Right atrium auricular region (tissue), 2 donors: ENCODE data around the gene DGCR6L. TPM values are rescaled to one million over a fixed set of nuclear protein-coding genes. Genes with fewer than 3 reads are reported as not detected.
"Not testable (repeated sequence)": the region's sequence is repeated elsewhere in the genome, so short reads cannot be mapped to it uniquely, and the experiment has no call there.

Experiments used
- DNase-seq: peaks from one replicate; pipeline ENCODE4 v3.0.0-alpha.2; 2019; ENCODE audit warnings: low spot score
- H3K27ac ChIP-seq, 2 donors: fragments of 200-600 bp; sonication (generic); 1 replicate in 1 of 2; 2 replicates in 1 of 2; pipeline ENCODE4 v1.5.1; 2016 to 2019
- H3K27me3 ChIP-seq, 2 donors: fragments of 200-600 bp; sonication (generic); one replicate each; pipeline versions ENCODE4 v1.5.1 to v1.6.0; 2017 to 2019
- H3K36me3 ChIP-seq: fragments of 200-600 bp; sonication (generic); one replicate; pipeline ENCODE4 v1.5.1; 2016
- H3K4me1 ChIP-seq, 2 donors: fragments of 200-600 bp; sonication (generic); one replicate each; pipeline versions ENCODE4 v1.5.1 to v1.6.0; 2017 to 2019
- H3K4me3 ChIP-seq, 2 donors: fragments of 200-600 bp; sonication (generic); 1 replicate in 1 of 2; 2 replicates in 1 of 2; pipeline ENCODE4 v1.5.1; 2017 to 2019; ENCODE audit warnings: mild to moderate bottlenecking in 1 of 2, moderate library complexity in 1 of 2
- H3K9me3 ChIP-seq, 2 donors: fragments of 200-600 bp; sonication (generic); one replicate each; pipeline ENCODE4 v1.5.1; 2019
- CTCF ChIP-seq, 2 donors: fragments of 200-600 bp; sonication (generic); IDR thresholded peaks; one replicate each; pipeline ENCODE4 v1.5.1; 2019; ENCODE audit warnings: antibody characterized with exemption in 2 of 2
- total RNA-seq, 2 donors: library from RNA; depleted of rRNA; stranded (reverse); fragments of >200 nt; gene quantifications; one replicate each; pipeline ENCODE4 v1.1.0, GENCODE V29; 2016

The DGCR6L gene
- total RNA-seq, 2 donors from 2014 or later = 60.4 to 64.3 TPM

GRCh38 chr22:20279662-20280134, 40.2 kb downstream of the DGCR6L start:
- Histone ChIP-seq H3K4me3 (no peak overlapping the region), H3K9me3 (no peaks in the 10 kb centered on the region), H3K36me3 (no peaks in the 10 kb centered on the region), H3K27me3 (no peaks in the 10 kb centered on the region), H3K4me1 (no peaks in the 10 kb centered on the region), H3K27ac (no peak overlapping the region)
- DNase-seq = no peak
- no peak for TF ChIP-seq CTCF (IDR thresholded peaks at IDR 0.05)

- H3K4me3 ChIP-seq, H3K27ac ChIP-seq, H3K36me3 ChIP-seq, H3K9me3 ChIP-seq, H3K27me3 ChIP-seq, H3K4me1 ChIP-seq, DNase-seq: not testable (repeated sequence)
Measured at GRCh38 chr22:20278726-20279490, 41.0 kb downstream of the DGCR6L start.

GRCh38 chr22:20277936-20278635, 41.8 kb downstream of the DGCR6L start:
- not testable (repeated sequence) for H3K36me3 ChIP-seq, H3K27ac ChIP-seq, H3K4me3 ChIP-seq, H3K4me1 ChIP-seq, H3K27me3 ChIP-seq, DNase-seq, H3K9me3 ChIP-seq

- no peak for DNase-seq
- Histone ChIP-seq H3K4me1 (no peaks in the 10 kb centered on the region), H3K4me3 (no peak overlapping the region), H3K27ac (no peak overlapping the region), H3K27me3 (no peaks in the 10 kb centered on the region), H3K9me3 (no peaks in the 10 kb centered on the region), H3K36me3 (no peaks in the 10 kb centered on the region)
- no peak for TF ChIP-seq CTCF (IDR thresholded peaks at IDR 0.05)
Measured at GRCh38 chr22:20276468-20276867, 43.4 kb downstream of the DGCR6L start.

GRCh38 chr22:20275836-20276235, 44.0 kb downstream of the DGCR6L start:
- H3K9me3 ChIP-seq = no peaks in the 10 kb centered on the region
- H3K4me1 ChIP-seq = no peaks in the 10 kb centered on the region
- no peaks in the 10 kb centered on the region for H3K27me3 ChIP-seq
- H3K4me3 ChIP-seq = no peak overlapping the region
- H3K27ac ChIP-seq = no peak overlapping the region
- TF ChIP-seq CTCF (IDR thresholded peaks at IDR 0.05) = no peak
- DNase-seq = no peak
- H3K36me3 ChIP-seq = no peaks in the 10 kb centered on the region

GRCh38 chr22:20275325-20275724, 44.5 kb downstream of the DGCR6L start:
- not testable (repeated sequence) for H3K27me3 ChIP-seq, H3K4me3 ChIP-seq, H3K27ac ChIP-seq, H3K4me1 ChIP-seq, DNase-seq, H3K9me3 ChIP-seq, H3K36me3 ChIP-seq

GRCh38 chr22:20274374-20274773, 45.5 kb downstream of the DGCR6L start:
- H3K9me3 ChIP-seq, H3K4me1 ChIP-seq, H3K27ac ChIP-seq, H3K27me3 ChIP-seq, DNase-seq, H3K36me3 ChIP-seq, H3K4me3 ChIP-seq: not testable (repeated sequence)
